Measurements from ENCODE around the gene NVL. TPM values are rescaled to one million over a fixed set of nuclear protein-coding genes. Genes with fewer than 3 reads are reported as not detected.

The NVL gene
- total RNA-seq, 2 donors from 2014 or later = 19.9 to 39.5 TPM

- Mint-ChIP-seq H3K36me3 (ENCODE audit: low read depth) (peaks cover 68% of the 10 kb centered on the region), H3K4me3 (peak overlapping the region; percentile 61), H3K9me3 (no peaks in the 10 kb centered on the region), H3K4me1 (peaks cover 17% of the 10 kb centered on the region), H3K27me3 (no peaks in the 10 kb centered on the region), H3K27ac (peak overlapping the region; percentile 97)
- peak; percentile 84 for ATAC-seq (replicated peaks)
These were observed 137.7 kb downstream of the NVL start for GRCh38 chr1:224192082-224192788.

- Mint-ChIP-seq H3K27me3 (no peaks in the 10 kb centered on the region), H3K4me3 (no peak overlapping the region), H3K4me1 (peaks cover 19% of the 10 kb centered on the region), H3K27ac (no peak overlapping the region), H3K36me3 (ENCODE audit: low read depth) (peaks cover 87% of the 10 kb centered on the region), H3K9me3 (no peaks in the 10 kb centered on the region)
- no peak for ATAC-seq (replicated peaks)
These were observed 140.4 kb downstream of the NVL start for GRCh38 chr1:224189561-224189960.

GRCh38 chr1:224188286-224188685 is 141.7 kb downstream of the NVL start:
- H3K4me1 Mint-ChIP-seq = peaks cover 14% of the 10 kb centered on the region
- peaks cover 82% of the 10 kb centered on the region for H3K36me3 Mint-ChIP-seq (ENCODE audit: low read depth)
- no peaks in the 10 kb centered on the region for H3K9me3 Mint-ChIP-seq
- ATAC-seq (replicated peaks) = peak; percentile 60
- H3K4me3 Mint-ChIP-seq = peak overlapping the region; percentile 67
- H3K27ac Mint-ChIP-seq = peak overlapping the region; percentile 86
- H3K27me3 Mint-ChIP-seq = no peaks in the 10 kb centered on the region

GRCh38 chr1:224185208-224185607 is 144.8 kb downstream of the NVL start:
- H3K36me3 Mint-ChIP-seq (ENCODE audit: low read depth) = peaks cover 54% of the 10 kb centered on the region
- no peak for ATAC-seq (replicated peaks)
- peak overlapping the region; percentile 92 for H3K4me3 Mint-ChIP-seq
- peak overlapping the region; percentile 89 for H3K27ac Mint-ChIP-seq
- H3K9me3 Mint-ChIP-seq = no peaks in the 10 kb centered on the region
- no peaks in the 10 kb centered on the region for H3K27me3 Mint-ChIP-seq
- H3K4me1 Mint-ChIP-seq = peaks cover 25% of the 10 kb centered on the region

GRCh38 chr1:224183591-224184312 is 146.2 kb downstream of the NVL start:
- H3K9me3 Mint-ChIP-seq = no peaks in the 10 kb centered on the region
- peaks cover 24% of the 10 kb centered on the region for H3K4me1 Mint-ChIP-seq
- no peaks in the 10 kb centered on the region for H3K27me3 Mint-ChIP-seq
- peaks cover 43% of the 10 kb centered on the region for H3K36me3 Mint-ChIP-seq (ENCODE audit: low read depth)
- ATAC-seq (replicated peaks) = peak; percentile 58
- peak overlapping the region; percentile 92 for H3K4me3 Mint-ChIP-seq
- peak overlapping the region; percentile 89 for H3K27ac Mint-ChIP-seq

- Mint-ChIP-seq H3K36me3 (ENCODE audit: low read depth) (peaks cover 37% of the 10 kb centered on the region), H3K9me3 (no peaks in the 10 kb centered on the region), H3K4me1 (peaks cover 17% of the 10 kb centered on the region), H3K27ac (peak within 1 kb of the TSS; percentile 89), H3K27me3 (no peaks in the 10 kb centered on the region), H3K4me3 (peak within 1 kb of the TSS; percentile 92)
- ATAC-seq (replicated peaks) = peak; percentile 78
These were observed 146.9 kb downstream of the NVL start, which contains the start of gene DEGS1 for GRCh38 chr1:224182866-224183590. Gene DEGS1, plus strand, starts transcription at chr1:224183240. Its CDS starts 97 bp downstream, at chr1:224183337.

GRCh38 chr1:224182057-224182865 is 147.7 kb downstream of the NVL start:
- Mint-ChIP-seq H3K4me1 (peaks cover 17% of the 10 kb centered on the region), H3K36me3 (ENCODE audit: low read depth) (peaks cover 34% of the 10 kb centered on the region)

GRCh38 chr1:224181453-224181810 is 148.5 kb downstream of the NVL start:
- Mint-ChIP-seq H3K4me1 (peaks cover 17% of the 10 kb centered on the region), H3K4me3 (peak overlapping the region; percentile 77), H3K36me3 (ENCODE audit: low read depth) (peaks cover 26% of the 10 kb centered on the region), H3K27me3 (no peaks in the 10 kb centered on the region), H3K9me3 (no peaks in the 10 kb centered on the region), H3K27ac (peak overlapping the region; percentile 79)
- no peak for ATAC-seq (replicated peaks)

More at GRCh38 chr1:224182057-224182865, 147.7 kb downstream of the NVL start:
- peak overlapping the region; percentile 79 for H3K27ac Mint-ChIP-seq
- peak; percentile 61 for ATAC-seq (replicated peaks)
- peak overlapping the region; percentile 77 for H3K4me3 Mint-ChIP-seq
- no peaks in the 10 kb centered on the region for H3K27me3 Mint-ChIP-seq
- H3K9me3 Mint-ChIP-seq = no peaks in the 10 kb centered on the region

GRCh38 chr1:224180783-224181452 is 149.1 kb downstream of the NVL start:
- no peak overlapping the region for H3K27ac Mint-ChIP-seq
- no peaks in the 10 kb centered on the region for H3K9me3 Mint-ChIP-seq
- H3K36me3 Mint-ChIP-seq (ENCODE audit: low read depth) = peaks cover 21% of the 10 kb centered on the region
- H3K4me3 Mint-ChIP-seq = no peak overlapping the region
- no peak for ATAC-seq (replicated peaks)
- H3K27me3 Mint-ChIP-seq = no peaks in the 10 kb centered on the region
- peaks cover 17% of the 10 kb centered on the region for H3K4me1 Mint-ChIP-seq

GRCh38 chr1:224178894-224179293 is 151.1 kb downstream of the NVL start:
- Mint-ChIP-seq H3K27me3 (no peaks in the 10 kb centered on the region), H3K36me3 (ENCODE audit: low read depth) (peaks cover under 1% of the 10 kb centered on the region), H3K4me3 (no peak overlapping the region), H3K4me1 (peaks cover 11% of the 10 kb centered on the region), H3K27ac (no peak overlapping the region), H3K9me3 (no peaks in the 10 kb centered on the region)
- no peak for ATAC-seq (replicated peaks)

GRCh38 chr1:224177356-224177999 is 152.5 kb downstream of the NVL start:
- ATAC-seq (replicated peaks) = no peak
- Mint-ChIP-seq H3K4me1 (peaks cover 10% of the 10 kb centered on the region), H3K27me3 (no peaks in the 10 kb centered on the region), H3K4me3 (no peak overlapping the region), H3K36me3 (ENCODE audit: low read depth) (no peaks in the 10 kb centered on the region), H3K9me3 (no peaks in the 10 kb centered on the region), H3K27ac (no peak overlapping the region)
